H1 (cell line): Measurements from ENCODE around the gene NANP. TPM values are rescaled to one million over a fixed set of nuclear protein-coding genes. Genes with fewer than 3 reads are reported as not detected.

ENCODE experiments used
- CTCF ChIA-PET: fragments of 300-600 bp; sonication (Branson Sonifier 250); formaldehyde crosslinking; loops from one replicate; lab custom pipeline; 2021; ENCODE audit not compliant: partially characterized antibody; lab: Charles Lee
- POLR2A ChIA-PET: fragments of 300-600 bp; sonication (Branson Sonifier 250); formaldehyde crosslinking; loops from one replicate; lab custom pipeline; 2021; ENCODE audit warnings: inconsistent platforms; ENCODE audit not compliant: partially characterized antibody; lab: Charles Lee
- DNase-seq, 2 experiments: peaks; one replicate each; pipeline versions ENCODE4 v3.0.0 to v3.0.0-alpha.2; 2010 to 2022; ENCODE audit warnings: low spot score in 2 of 2, low read depth in 1 of 2, mixed read lengths in 1 of 2
- FAIRE-seq: peaks from 2 replicates; lab custom pipeline; 2011; peaks lifted over from hg19 to GRCh38; lab: Jason Lieb, UNC
- H2AFZ ChIP-seq: 2 replicates; pipeline ENCODE4 v1.8.1; 2012; ENCODE audit warnings: low read length, inconsistent platforms
- H2AK5ac ChIP-seq: 2 replicates; pipeline ENCODE4 v1.6.1; 2013; ENCODE audit warnings: low read depth, low read length
- H2BK120ac ChIP-seq: replicated peaks from 2 replicates; pipeline ENCODE3; 2013; ENCODE audit warnings: low read depth, low read length, inconsistent platforms
- H2BK12ac ChIP-seq: 2 replicates; pipeline ENCODE4 v1.6.1; 2013; ENCODE audit warnings: low read depth, low read length
- H2BK15ac ChIP-seq: 2 replicates; pipeline ENCODE4 v1.6.1; 2013; ENCODE audit warnings: low read length
- H2BK20ac ChIP-seq: 2 replicates; pipeline ENCODE4 v1.6.1; 2013; ENCODE audit warnings: low read length
- H2BK5ac ChIP-seq: 2 replicates; pipeline ENCODE4 v1.6.1; 2013; ENCODE audit warnings: low read depth, low read length
- H3K14ac ChIP-seq: 2 replicates; pipeline ENCODE4 v1.6.1; 2013; ENCODE audit warnings: inconsistent platforms; ENCODE audit not compliant: insufficient read length
- H3K18ac ChIP-seq: 2 replicates; pipeline ENCODE4 v1.6.1; 2013; ENCODE audit warnings: low read length; ENCODE audit errors: extremely low read depth
- H3K23ac ChIP-seq: 2 replicates; pipeline ENCODE4 v1.6.1; 2013; ENCODE audit warnings: inconsistent platforms; ENCODE audit not compliant: insufficient read length
- H3K23me2 ChIP-seq: 2 replicates; pipeline ENCODE4 v1.6.1; 2013; ENCODE audit warnings: low read depth, low read length
- H3K27ac ChIP-seq: 2 replicates; pipeline ENCODE4 v1.6.1; 2011; ENCODE audit warnings: low read depth, low read length, inconsistent platforms
- H3K27me3 ChIP-seq, 4 experiments: replicated peaks in 1 of 4; 1 replicate in 1 of 4; 2 replicates in 3 of 4; pipeline versions ENCODE4 v1.6.1 to v1.8.1; 2011 to 2013; ENCODE audit warnings: low read length in 3 of 4, mild to moderate bottlenecking in 3 of 4, inconsistent platforms in 2 of 4, mixed read lengths in 2 of 4, moderate library complexity in 1 of 4; ENCODE audit not compliant: control insufficient read depth in 3 of 4, insufficient read depth in 3 of 4; ENCODE audit errors: extremely low read depth in 1 of 4
- H3K36me3 ChIP-seq, 4 experiments: 2 replicates each; pipeline versions ENCODE4 v1.6.1 to v1.8.1; 2011 to 2013; ENCODE audit warnings: mild to moderate bottlenecking in 4 of 4, low read length in 3 of 4, moderate library complexity in 2 of 4, control low read depth in 1 of 4, inconsistent platforms in 1 of 4; ENCODE audit not compliant: insufficient read depth in 4 of 4, control insufficient read depth in 2 of 4
- H3K4ac ChIP-seq: replicated peaks from 2 replicates; pipeline ENCODE3; 2013; ENCODE audit warnings: low read length, low read depth, mixed read lengths, inconsistent platforms; ENCODE audit not compliant: insufficient read length
- H3K4me1 ChIP-seq, 4 experiments: replicated peaks in 1 of 4; 1 replicate in 1 of 4; 2 replicates in 3 of 4; pipeline versions ENCODE4 v1.6.1 to v1.8.1; 2011 to 2013; ENCODE audit warnings: low read length in 3 of 4, inconsistent platforms in 2 of 4, mixed read lengths in 1 of 4; ENCODE audit not compliant: insufficient read depth in 4 of 4, control insufficient read depth in 3 of 4
- H3K4me2 ChIP-seq, 2 experiments: 2 replicates each; pipeline versions ENCODE4 v1.6.1 to v1.8.1; 2011 to 2013; ENCODE audit warnings: low read depth in 2 of 2, low read length in 2 of 2, control low read depth in 1 of 2, inconsistent platforms in 1 of 2, mild to moderate bottlenecking in 1 of 2; ENCODE audit not compliant: insufficient read depth in 1 of 2
- H3K4me3 ChIP-seq, 4 experiments: fragments of 200-600, 300-600 bp in 1 of 4; sonication (generic), shearing (Covaris generic), sonication (Bioruptor Twin) in 1 of 4; 2 replicates each; pipeline versions ENCODE4 v1.5.1 to v1.8.1; 2011 to 2016; ENCODE audit warnings: low read length in 4 of 4, low read depth in 3 of 4, control low read depth in 2 of 4, inconsistent platforms in 2 of 4, mild to moderate bottlenecking in 2 of 4, mixed read lengths in 1 of 4, moderate library complexity in 1 of 4; ENCODE audit not compliant: insufficient read depth in 2 of 4; ENCODE audit errors: extremely low read depth in 1 of 4
- H3K56ac ChIP-seq: replicated peaks from 2 replicates; pipeline ENCODE3; 2013; ENCODE audit warnings: low read depth, mild to moderate bottlenecking, mixed read lengths, low read length, inconsistent platforms; ENCODE audit not compliant: insufficient read length
- H3K79me1 ChIP-seq: 2 replicates; pipeline ENCODE4 v1.6.1; 2013; ENCODE audit warnings: low read depth, low read length, control low read depth
- H3K79me2 ChIP-seq, 2 experiments: 2 replicates each; pipeline versions ENCODE4 v1.6.1 to v1.8.1; 2012 to 2013; ENCODE audit warnings: low read length in 2 of 2, mild to moderate bottlenecking in 2 of 2, inconsistent platforms in 1 of 2; ENCODE audit not compliant: insufficient read depth in 2 of 2, control insufficient read depth in 1 of 2
- H3K9ac ChIP-seq, 4 experiments: replicated peaks in 1 of 4; 1 replicate in 1 of 4; 2 replicates in 3 of 4; pipeline versions ENCODE4 v1.6.1 to v1.8.1; 2011 to 2013; ENCODE audit warnings: low read depth in 3 of 4, low read length in 3 of 4, control low read depth in 2 of 4, mild to moderate bottlenecking in 2 of 4, moderate library complexity in 2 of 4, inconsistent platforms in 1 of 4; ENCODE audit errors: extremely low read depth in 1 of 4
- H3K9me3 ChIP-seq, 2 experiments: 2 replicates each; pipeline versions ENCODE4 v1.6.1 to v1.8.1; 2012 to 2013; ENCODE audit warnings: mild to moderate bottlenecking in 2 of 2, moderate library complexity in 2 of 2, control low read depth in 1 of 2, inconsistent platforms in 1 of 2, low read depth in 1 of 2, low read length in 1 of 2, mixed read lengths in 1 of 2; ENCODE audit not compliant: insufficient read depth in 2 of 2
- H4K20me1 ChIP-seq, 2 experiments: replicated peaks in 1 of 2; 2 replicates each; pipeline versions ENCODE3 to v1.8.1; 2011 to 2013; ENCODE audit warnings: inconsistent platforms in 2 of 2, low read length in 2 of 2, mild to moderate bottlenecking in 1 of 2; ENCODE audit not compliant: insufficient read depth in 2 of 2, control insufficient read depth in 1 of 2
- H4K5ac ChIP-seq: 2 replicates; pipeline ENCODE4 v1.6.1; 2013; ENCODE audit warnings: low read length, low read depth, mixed read lengths, inconsistent platforms; ENCODE audit not compliant: insufficient read length
- H4K8ac ChIP-seq: 2 replicates; pipeline ENCODE4 v1.8.0; 2013; ENCODE audit warnings: mild to moderate bottlenecking, moderate library complexity, low read length, inconsistent platforms; ENCODE audit not compliant: insufficient read depth; ENCODE audit errors: extremely low read depth
- H4K91ac ChIP-seq: replicated peaks from 2 replicates; pipeline ENCODE3; 2013; ENCODE audit warnings: low read length, mixed read lengths, inconsistent platforms; ENCODE audit not compliant: insufficient read length
- TCF12 ChIP-seq: IDR thresholded peaks from 2 replicates; pipeline ENCODE4 v1.6.1; 2011; ENCODE audit warnings: low read depth, mild to moderate bottlenecking, low read length
- WGBS, 2 experiments: shearing (Covaris generic) in 1 of 2; methylation state at CpG; one replicate each; pipeline versions ENCODE4 v1.1.6 to v1.1.7; 2013 to 2015; ENCODE audit warnings: low lambda C conversion rate in 2 of 2, mixed read lengths in 2 of 2, inconsistent platforms in 1 of 2, low coverage in 1 of 2, missing lambda C conversion rate in 1 of 2; ENCODE audit not compliant: insufficient replicate concordance in 2 of 2, insufficient coverage in 1 of 2, insufficient read length in 1 of 2; ENCODE audit errors: extremely low coverage in 1 of 2, missing lambda C conversion rate in 1 of 2; 5-methylcytosine and 5-hydroxymethylcytosine counted together
- polyA plus RNA-seq, 7 experiments: library from polyadenylated mRNA; depleted of rRNA in 3 of 7; stranded (reverse) in 5 of 7; unstranded in 2 of 7; fragments of >200 nt in 5 of 7; fragments of 200-250 nt in 2 of 7; gene quantifications; 1 replicate in 5 of 7; 2 replicates in 1 of 7; 4 replicates in 1 of 7; pipeline versions ENCODE4 v1.2.1 to v1.2.3, GENCODE V29; 2011 to 2013; ENCODE audit warnings: missing spikeins in 2 of 7, mixed read lengths in 2 of 7
- total RNA-seq: library from RNA; stranded (reverse); fragmentation: NEBNext Ultra II Directional; extraction: Animal tissue kit (Norgen Biotek cat#: 25700); gene quantifications from 2 replicates; pipeline ENCODE4 v1.2.1, GENCODE V29; 2021

NANP gene
- total and polyA plus RNA-seq, 2 of the 8 experiments (the other 6 are each of a cell fraction or from before 2014, with no cell fraction given), result 3.8 to 6.2 TPM

DNA sequence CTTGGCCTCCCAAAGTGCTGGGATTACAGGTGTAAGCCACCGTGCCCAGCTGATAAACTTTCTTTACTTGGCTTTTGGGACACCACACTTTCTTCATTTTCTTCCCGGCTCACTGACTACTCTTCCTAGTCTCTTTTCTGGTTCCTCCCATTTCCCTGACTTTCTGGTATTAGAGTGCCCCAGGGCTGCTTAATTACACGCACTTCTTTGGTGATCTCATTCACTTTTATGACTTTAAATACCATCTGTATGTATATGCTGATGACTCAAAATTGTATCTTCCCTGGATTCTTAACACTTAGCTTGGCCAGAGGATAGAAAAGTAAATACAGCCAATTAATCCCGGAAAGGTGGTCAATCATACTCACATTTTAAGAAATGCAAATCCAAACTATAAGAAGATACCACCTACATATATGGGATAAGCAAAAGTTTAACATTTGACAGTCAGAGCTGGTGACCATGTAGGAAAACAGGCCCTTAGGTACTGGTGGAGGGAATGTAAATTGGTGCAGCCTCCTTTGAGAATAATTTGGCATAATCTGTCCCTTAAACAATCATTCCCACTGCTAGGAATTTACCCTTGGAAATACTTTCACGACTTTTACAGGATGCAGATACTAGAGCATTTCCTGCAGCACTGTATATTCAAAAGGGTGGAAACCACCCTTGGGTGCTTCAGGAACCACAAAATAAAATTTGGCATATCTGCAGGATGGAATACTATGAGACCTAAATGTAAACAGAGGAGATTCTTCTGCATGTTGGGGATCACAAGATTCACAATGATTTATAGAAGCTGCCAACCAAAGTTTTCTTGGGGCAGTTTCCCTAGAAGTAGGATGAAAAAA lies 9.4 kb upstream of the NANP start:
- Histone ChIP-seq H3K36me3 (peaks cover 0 to 24% (median 6%) of the 10 kb centered on the region in 4 experiments; a peak in 3 of 8 replicates), H3K56ac (no peak overlapping the region), H3K4ac (no peak overlapping the region), H2BK20ac (no peak overlapping the region), H4K20me1 (no peaks in the 10 kb centered on the region), H4K5ac (no peak overlapping the region), H4K91ac (no peak overlapping the region), H3K18ac (no peak overlapping the region), H3K23ac (no peak overlapping the region), H2BK5ac (no peak overlapping the region), H3K27ac (no peak overlapping the region), H3K4me1 (peaks cover 0 to 2% (median 0%) of the 10 kb centered on the region in 4 experiments; a peak in 1 of 7 replicates), H3K9ac (no peak overlapping the region), H2BK120ac (no peak overlapping the region), H3K79me1 (no peaks in the 10 kb centered on the region), H3K14ac (no peak overlapping the region), H3K9me3 (peaks cover 7 to 13% of the 10 kb centered on the region in 2 experiments; a peak in 2 of 4 replicates), H3K4me2 (no peak overlapping the region), H4K8ac (no peak overlapping the region), H2AFZ (no peak overlapping the region), H3K4me3 (no peak overlapping the region), H2BK12ac (no peak overlapping the region), H2AK5ac (no peak overlapping the region), H3K23me2 (no peaks in the 10 kb centered on the region), H3K27me3 (no peaks in the 10 kb centered on the region), H3K79me2 (peaks cover 0 to 2% of the 10 kb centered on the region in 2 experiments; a peak in 1 of 4 replicates), H2BK15ac (no peak overlapping the region)
- ChIA-PET POLR2A (interaction anchor here (1.0 to 1.8 kb wide), 2 partner anchors 10 to 48 kb away, joined by 3 to 4 read pairs; no protein-coding TSS in a partner anchor), CTCF (interaction anchor here (0.7 to 1.4 kb wide), 2 partner anchors 11 to 235 kb away, joined by 3 read pairs; no protein-coding TSS in a partner anchor)
- no peak for DNase-seq
- 74% methylated on average over 5 of the region's 5 CpGs; no CpG with 5 or more reads in 1 of the 2 experiments for WGBS, 2 experiments
- no peak for FAIRE-seq
- no peak for TF ChIP-seq TCF12
